PFSK-1 (cell line): ENCODE data around the gene RELT.

Experiments used
- FOXP2 ChIP-seq: optimal IDR thresholded peaks from 2 replicates; pipeline ENCODE3; 2011; ENCODE audit warnings: borderline replicate concordance, control low read depth, inconsistent platforms; ENCODE audit not compliant: insufficient read depth; ENCODE audit errors: extremely low read length, extremely low read depth
- POLR2AphosphoS5 ChIP-seq: IDR thresholded peaks from 2 replicates; pipeline ENCODE4 v1.6.1; 2012; ENCODE audit warnings: low read depth, mild to moderate bottlenecking, control low read depth, low read length, moderate library complexity
- SIN3A ChIP-seq: IDR thresholded peaks from 2 replicates; pipeline ENCODE4 v1.6.1; 2012; ENCODE audit warnings: mild to moderate bottlenecking, low read length, moderate library complexity, borderline replicate concordance; ENCODE audit not compliant: insufficient read depth
- TAF1 ChIP-seq: IDR thresholded peaks from 2 replicates; pipeline ENCODE4 v1.6.1; 2012; ENCODE audit warnings: low read length, control low read depth, borderline replicate concordance; ENCODE audit not compliant: insufficient read depth
- TF ChIP-seq, protein P1 (sequence below), 2 experiments: IDR thresholded peaks; 2 replicates each; pipeline versions ENCODE4 v1.6.1 to v1.8.0; 2011 to 2012; ENCODE audit warnings: low read depth in 2 of 2, low read length in 2 of 2, control low read depth in 1 of 2, inconsistent platforms in 1 of 2, mild to moderate bottlenecking in 1 of 2, moderate library complexity in 1 of 2; ENCODE audit not compliant: insufficient read depth in 1 of 2

RELT gene

DNA sequence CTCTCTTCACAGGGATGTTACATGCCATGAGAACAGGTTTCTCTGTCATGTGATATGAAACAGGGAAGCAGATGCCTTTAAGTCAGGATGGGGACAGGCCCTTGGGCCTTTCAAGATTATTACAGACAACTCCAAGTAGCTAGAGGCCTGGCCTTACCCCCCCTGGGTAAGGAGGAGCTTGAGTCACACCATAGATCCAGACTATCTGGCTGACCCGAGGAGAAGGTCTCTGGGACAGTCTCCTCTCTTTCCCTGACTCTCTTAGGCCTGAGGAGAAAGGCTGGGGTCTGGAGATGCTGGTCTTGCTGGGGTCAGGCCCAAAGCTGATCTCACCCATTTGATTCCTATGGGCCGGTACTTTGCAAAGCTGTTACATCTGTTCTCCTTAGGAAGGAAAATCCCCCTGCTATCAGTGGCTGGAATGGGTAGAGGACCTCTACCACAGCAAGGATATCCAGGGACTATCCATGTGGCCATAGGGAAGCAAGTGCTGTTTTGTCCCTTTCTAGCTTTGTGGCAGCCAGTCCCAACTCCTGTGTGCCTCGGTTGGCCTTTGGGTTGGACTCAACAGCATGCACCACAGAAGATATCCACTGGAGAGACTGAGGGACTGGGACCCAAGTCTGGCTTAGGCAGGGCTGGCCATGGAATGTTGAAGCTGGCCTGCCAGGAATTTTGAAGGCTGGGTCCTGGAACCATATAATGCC is 25.2 kb downstream of the RELT start:
- TF ChIP-seq FOXP2: no peak
- TF ChIP-seq, protein P1, sequence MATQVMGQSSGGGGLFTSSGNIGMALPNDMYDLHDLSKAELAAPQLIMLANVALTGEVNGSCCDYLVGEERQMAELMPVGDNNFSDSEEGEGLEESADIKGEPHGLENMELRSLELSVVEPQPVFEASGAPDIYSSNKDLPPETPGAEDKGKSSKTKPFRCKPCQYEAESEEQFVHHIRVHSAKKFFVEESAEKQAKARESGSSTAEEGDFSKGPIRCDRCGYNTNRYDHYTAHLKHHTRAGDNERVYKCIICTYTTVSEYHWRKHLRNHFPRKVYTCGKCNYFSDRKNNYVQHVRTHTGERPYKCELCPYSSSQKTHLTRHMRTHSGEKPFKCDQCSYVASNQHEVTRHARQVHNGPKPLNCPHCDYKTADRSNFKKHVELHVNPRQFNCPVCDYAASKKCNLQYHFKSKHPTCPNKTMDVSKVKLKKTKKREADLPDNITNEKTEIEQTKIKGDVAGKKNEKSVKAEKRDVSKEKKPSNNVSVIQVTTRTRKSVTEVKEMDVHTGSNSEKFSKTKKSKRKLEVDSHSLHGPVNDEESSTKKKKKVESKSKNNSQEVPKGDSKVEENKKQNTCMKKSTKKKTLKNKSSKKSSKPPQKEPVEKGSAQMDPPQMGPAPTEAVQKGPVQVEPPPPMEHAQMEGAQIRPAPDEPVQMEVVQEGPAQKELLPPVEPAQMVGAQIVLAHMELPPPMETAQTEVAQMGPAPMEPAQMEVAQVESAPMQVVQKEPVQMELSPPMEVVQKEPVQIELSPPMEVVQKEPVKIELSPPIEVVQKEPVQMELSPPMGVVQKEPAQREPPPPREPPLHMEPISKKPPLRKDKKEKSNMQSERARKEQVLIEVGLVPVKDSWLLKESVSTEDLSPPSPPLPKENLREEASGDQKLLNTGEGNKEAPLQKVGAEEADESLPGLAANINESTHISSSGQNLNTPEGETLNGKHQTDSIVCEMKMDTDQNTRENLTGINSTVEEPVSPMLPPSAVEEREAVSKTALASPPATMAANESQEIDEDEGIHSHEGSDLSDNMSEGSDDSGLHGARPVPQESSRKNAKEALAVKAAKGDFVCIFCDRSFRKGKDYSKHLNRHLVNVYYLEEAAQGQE (IDR thresholded peaks at IDR 0.05; ENCODE audit: insufficient read depth in 1 of 2, low read depth in 2 of 2, low read length in 2 of 2): no peak
- TF ChIP-seq TAF1: no peak
- no peak for TF ChIP-seq SIN3A

DNA sequence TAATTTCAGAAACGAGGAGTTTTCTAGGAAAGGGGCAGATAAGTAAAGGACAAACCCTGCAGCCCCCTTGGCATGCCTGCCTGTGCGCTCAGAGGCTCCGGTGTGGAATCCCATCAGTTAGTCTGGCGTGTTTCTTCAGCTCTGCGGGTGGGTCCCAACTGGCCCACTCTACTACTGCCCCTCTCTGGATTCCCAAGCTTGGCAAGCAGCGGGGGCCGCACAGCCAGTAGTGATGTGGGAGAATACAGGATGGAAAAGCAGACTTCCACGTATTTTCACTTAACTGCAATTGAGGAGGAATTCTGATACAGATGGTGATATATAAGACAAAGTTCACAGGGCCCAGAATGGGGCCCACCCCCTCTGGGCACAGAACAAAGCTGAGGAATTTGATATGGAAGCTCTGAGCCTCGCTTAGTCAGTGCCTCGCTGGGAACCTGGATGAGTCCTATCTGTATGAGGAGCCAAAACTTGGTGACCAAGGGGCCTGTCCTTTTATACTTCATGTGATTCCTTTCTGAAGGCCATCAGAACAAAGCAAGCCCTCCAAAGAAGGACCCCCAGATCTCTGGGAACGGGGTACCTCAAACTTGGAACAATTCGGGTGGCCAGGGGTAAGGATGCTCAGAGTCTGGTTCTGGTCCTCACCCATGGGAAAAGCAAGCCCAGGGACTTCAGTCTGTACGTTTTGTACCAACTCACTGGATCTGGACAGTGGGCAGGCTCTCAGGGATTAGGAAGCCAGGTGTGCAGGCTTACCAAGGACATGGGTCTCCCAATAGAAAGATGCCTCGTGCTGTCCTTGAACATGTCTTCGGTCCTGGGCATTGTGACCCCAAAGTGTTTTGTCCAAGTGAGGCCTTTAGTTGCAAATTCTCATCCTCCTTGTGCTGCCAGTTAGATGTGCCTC is 26.0 kb downstream of the RELT start:
- TF ChIP-seq POLR2AphosphoS5: no peak
- TF ChIP-seq SIN3A: no peak
- TF ChIP-seq, protein P1 (IDR thresholded peaks at IDR 0.05; ENCODE audit: insufficient read depth in 1 of 2, low read depth in 2 of 2, low read length in 2 of 2): no peak
- no peak for TF ChIP-seq FOXP2
- no peak for TF ChIP-seq TAF1

DNA sequence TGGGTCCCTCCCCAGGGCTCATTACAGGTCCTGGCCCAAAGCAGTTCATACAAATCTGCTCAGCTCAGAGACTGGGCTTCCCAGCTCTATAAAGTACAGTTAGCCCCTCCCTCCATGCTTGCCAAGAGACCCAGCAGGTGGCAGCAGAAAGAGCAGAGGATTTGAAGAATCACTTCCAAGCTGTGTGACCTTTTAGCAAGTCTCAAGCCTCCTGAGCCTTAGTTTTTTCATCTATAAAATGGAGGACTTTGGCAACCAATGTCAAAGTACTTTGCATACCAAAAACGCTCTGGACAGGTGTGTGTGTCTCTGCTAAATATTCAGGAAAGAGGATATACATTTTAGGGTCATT is 26.6 kb downstream of the RELT start:
- TF ChIP-seq POLR2AphosphoS5: no peak
- no peak for TF ChIP-seq FOXP2
- no peak for TF ChIP-seq TAF1
- TF ChIP-seq, protein P1 (IDR thresholded peaks at IDR 0.05; ENCODE audit: insufficient read depth in 1 of 2, low read depth in 2 of 2, low read length in 2 of 2): no peak
- no peak for TF ChIP-seq SIN3A

DNA sequence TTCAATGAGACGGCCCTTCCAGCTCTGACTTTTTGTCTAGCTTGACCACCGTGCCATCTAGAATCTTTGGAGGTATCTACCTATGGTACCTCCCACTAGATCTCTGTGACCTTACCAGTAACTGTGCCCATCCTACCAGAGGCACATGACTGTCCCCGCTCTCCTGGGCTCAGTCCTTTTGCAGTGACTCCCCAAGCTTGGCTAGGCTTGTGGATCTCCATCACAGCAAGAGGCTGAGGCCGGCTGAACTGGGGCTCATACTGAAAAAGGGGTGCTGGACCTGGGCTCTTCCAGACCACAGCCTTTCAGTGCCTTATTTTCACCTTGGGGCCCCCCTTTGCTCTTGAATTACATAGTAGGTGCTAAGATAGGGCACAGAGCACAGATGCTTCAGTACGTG is 27.3 kb downstream of the RELT start:
- TF ChIP-seq TAF1 (no peak), FOXP2 (no peak), POLR2AphosphoS5 (no peak)

DNA sequence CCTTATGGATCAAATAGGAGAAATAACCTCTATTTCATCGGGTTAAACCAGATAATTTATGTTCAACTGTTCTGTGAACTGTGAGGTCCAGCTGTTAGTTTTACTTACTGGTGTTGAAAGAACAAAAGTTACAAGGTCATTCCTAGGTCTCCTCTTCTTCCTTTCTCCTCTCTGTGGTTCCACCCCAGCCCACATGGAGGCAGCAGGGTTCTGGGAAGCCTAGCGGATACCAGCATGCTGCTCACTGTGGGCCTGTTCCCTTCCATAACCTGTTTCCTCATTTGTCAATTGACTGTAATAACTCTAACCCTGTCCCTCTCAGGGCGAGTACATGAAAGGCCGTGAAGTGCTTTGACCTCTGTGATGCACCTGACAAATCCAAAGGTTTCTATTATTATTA is 27.8 kb downstream of the RELT start:
- TF ChIP-seq TAF1: no peak
- no peak for TF ChIP-seq FOXP2
- TF ChIP-seq, protein P1 (IDR thresholded peaks at IDR 0.05; ENCODE audit: insufficient read depth in 1 of 2, low read depth in 2 of 2, low read length in 2 of 2): no peak
- TF ChIP-seq POLR2AphosphoS5: no peak
- TF ChIP-seq SIN3A: no peak
